HG03571 (cell line): ENCODE results near the gene DNAJC13.
"Not testable (repeated sequence)": the region's sequence is repeated elsewhere in the genome, so short reads cannot be mapped to it uniquely, and the experiment has no call there.

ENCODE experiments used
- ATAC-seq: cut with Tn5 transposase; IDR thresholded peaks from one replicate; pipeline ENCODE4 v1.9.1; 2021; ENCODE audit not compliant: unreplicated experiment

Gene DNAJC13

GRCh38 chr3:132416807-132417694, at the start of gene DNAJC13:
DNAJC13 (plus strand) TSS chr3:132417502; CDS start chr3:132434551, 17,049 bp downstream.
- peak; percentile 90 for ATAC-seq

- no peak for ATAC-seq
Observed at GRCh38 chr3:132368515-132368914, 48.8 kb upstream of the DNAJC13 start.

- ATAC-seq, result no peak
Observed at GRCh38 chr3:132368962-132369361, 48.3 kb upstream of the DNAJC13 start.

- ATAC-seq, result not testable (repeated sequence)
Observed at GRCh38 chr3:132376945-132377354, 40.4 kb upstream of the DNAJC13 start.

GRCh38 chr3:132378048-132378762, 39.1 kb upstream of the DNAJC13 start:
- ATAC-seq, result no peak

- ATAC-seq, result no peak
Observed at GRCh38 chr3:132378846-132379245, 38.5 kb upstream of the DNAJC13 start.

GRCh38 chr3:132380920-132381319, 36.4 kb upstream of the DNAJC13 start:
- no peak for ATAC-seq

- no peak for ATAC-seq
Observed at GRCh38 chr3:132381348-132381944, 35.9 kb upstream of the DNAJC13 start.

- no peak for ATAC-seq
Observed at GRCh38 chr3:132382267-132382666, 35.0 kb upstream of the DNAJC13 start.

GRCh38 chr3:132382688-132383194, 34.6 kb upstream of the DNAJC13 start:
- no peak for ATAC-seq

- no peak for ATAC-seq
Observed at GRCh38 chr3:132386259-132386658, 31.0 kb upstream of the DNAJC13 start.

- not testable (repeated sequence) for ATAC-seq
Observed at GRCh38 chr3:132392675-132393074, 24.6 kb upstream of the DNAJC13 start.

- ATAC-seq, result no peak
Observed at GRCh38 chr3:132394320-132394719, 23.0 kb upstream of the DNAJC13 start.

- ATAC-seq, result no peak
Observed at GRCh38 chr3:132395126-132395525, 22.2 kb upstream of the DNAJC13 start.

GRCh38 chr3:132396255-132396654, 21.0 kb upstream of the DNAJC13 start:
- no peak for ATAC-seq

GRCh38 chr3:132396776-132397175, 20.5 kb upstream of the DNAJC13 start:
- not testable (repeated sequence) for ATAC-seq

GRCh38 chr3:132399054-132399929, 18.0 kb upstream of the DNAJC13 start:
- no peak for ATAC-seq

GRCh38 chr3:132401255-132401654, 16.0 kb upstream of the DNAJC13 start:
- ATAC-seq, result no peak

GRCh38 chr3:132404276-132404675, 13.0 kb upstream of the DNAJC13 start:
- ATAC-seq, result no peak

GRCh38 chr3:132405188-132405587, 12.1 kb upstream of the DNAJC13 start:
- no peak for ATAC-seq
